Common myeloid progenitor, CD34-positive (primary cell): ENCODE data around the gene MACROD2.

Experiments
- CTCF ChIA-PET: fragments of 350-600 bp; sonication (Branson Sonifier 250); formaldehyde crosslinking; loops from one replicate; lab custom pipeline; 2021; ENCODE audit warnings: antibody characterized with exemption; lab: Charles Lee
- POLR2A ChIA-PET: fragments of 350-600 bp; sonication (Branson Sonifier 250); formaldehyde crosslinking; loops from one replicate; lab custom pipeline; 2021; ENCODE audit warnings: antibody characterized with exemption; lab: Charles Lee
- DNase-seq, 3 donors: peaks; one replicate each; pipeline versions ENCODE4 v3.0.0 to v3.0.0-alpha.2; 2013
- H3K27ac ChIP-seq, 2 experiments: 1 replicate in 1 of 2; 2 replicates in 1 of 2; pipeline ENCODE4 v1.7.0; 2013; ENCODE audit warnings: inconsistent platforms in 2 of 2, low read length in 2 of 2, mild to moderate bottlenecking in 2 of 2, low read depth in 1 of 2, moderate library complexity in 1 of 2; ENCODE audit not compliant: severe bottlenecking in 2 of 2, insufficient read depth in 1 of 2, poor library complexity in 1 of 2
- H3K27me3 ChIP-seq, 5 experiments: replicated peaks in 2 of 5; 1 replicate in 3 of 5; 2 replicates in 2 of 5; pipeline versions ENCODE4 v1.6.1 to v1.7.0; 2013; ENCODE audit warnings: low read length in 4 of 5, mild to moderate bottlenecking in 2 of 5, moderate library complexity in 2 of 5, inconsistent platforms in 1 of 5; ENCODE audit not compliant: insufficient read depth in 5 of 5, control insufficient read depth in 4 of 5
- H3K36me3 ChIP-seq, 4 experiments: 1 replicate in 2 of 4; 2 replicates in 2 of 4; pipeline versions ENCODE4 v1.6.1 to v1.7.0; 2013; ENCODE audit warnings: low read length in 3 of 4, control low read depth in 1 of 4, mild to moderate bottlenecking in 1 of 4; ENCODE audit not compliant: control insufficient read depth in 4 of 4, insufficient read depth in 4 of 4
- H3K4me1 ChIP-seq, 4 experiments: 1 replicate in 3 of 4; 2 replicates in 1 of 4; pipeline versions ENCODE4 v1.6.1 to v1.7.1; 2013; ENCODE audit warnings: low read length in 3 of 4, mild to moderate bottlenecking in 3 of 4, control low read depth in 1 of 4, inconsistent platforms in 1 of 4, moderate library complexity in 1 of 4; ENCODE audit not compliant: control insufficient read depth in 4 of 4, insufficient read depth in 4 of 4; ENCODE audit errors: control extremely low read depth in 1 of 4
- H3K4me3 ChIP-seq, 7 experiments: 1 replicate in 4 of 7; 2 replicates in 3 of 7; pipeline versions ENCODE4 v1.5.1 to v1.7.0; 2013; ENCODE audit warnings: mild to moderate bottlenecking in 7 of 7, low read length in 6 of 7, moderate library complexity in 6 of 7, inconsistent platforms in 2 of 7, low read depth in 2 of 7, control low read depth in 1 of 7; ENCODE audit not compliant: insufficient read depth in 4 of 7, control insufficient read depth in 1 of 7; ENCODE audit errors: extremely low read depth in 1 of 7
- H3K9me3 ChIP-seq, 5 experiments: 1 replicate in 4 of 5; 2 replicates in 1 of 5; pipeline versions ENCODE4 v1.6.1 to v1.7.1; 2013; ENCODE audit warnings: low read length in 4 of 5, mild to moderate bottlenecking in 2 of 5, inconsistent platforms in 1 of 5, low read depth in 1 of 5, moderate library complexity in 1 of 5; ENCODE audit not compliant: control insufficient read depth in 4 of 5, insufficient read depth in 2 of 5; ENCODE audit errors: control extremely low read depth in 1 of 5
- WGBS: methylation state at CpG from one replicate; pipeline ENCODE4 v1.1.5; 2013; ENCODE audit not compliant: insufficient coverage; 5-methylcytosine and 5-hydroxymethylcytosine counted together

The MACROD2 gene

DNA sequence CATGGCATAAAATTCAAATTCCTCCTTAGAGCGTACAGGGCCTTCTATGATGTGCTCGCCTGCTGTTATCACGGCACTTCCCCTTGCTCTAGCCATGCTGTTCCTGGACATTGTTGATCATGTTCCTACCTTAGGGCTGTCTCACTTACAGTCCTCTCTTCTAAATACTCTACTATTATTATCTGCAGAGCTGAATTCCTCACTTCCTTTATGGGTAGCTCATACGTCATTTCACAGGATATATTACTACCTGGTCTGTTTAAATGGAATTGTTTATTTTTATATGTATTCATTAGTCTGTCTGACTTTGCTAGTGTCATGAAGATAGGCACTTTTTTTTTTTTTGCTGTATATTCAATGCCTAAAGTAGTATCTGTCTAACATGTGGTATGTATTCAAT lies 436.8 kb downstream of the MACROD2 start:
- H3K4me3 ChIP-seq: no peak overlapping the region
- 100% methylated on average over 3 of the region's 4 CpGs for WGBS
- H3K27me3 ChIP-seq: peaks cover 0 to 2% (median 0%) of the 10 kb centered on the region in 5 experiments
- ChIA-PET CTCF (no interaction called here), POLR2A (no interaction called here)
- H3K9me3 ChIP-seq: no peaks in the 10 kb centered on the region
- H3K4me1 ChIP-seq: no peaks in the 10 kb centered on the region
- no peak for DNase-seq
- H3K27ac ChIP-seq: no peak overlapping the region
- no peaks in the 10 kb centered on the region for H3K36me3 ChIP-seq

- no peak for DNase-seq
- H3K27me3 ChIP-seq: peaks cover 0 to 2% (median 0%) of the 10 kb centered on the region in 5 experiments
- CTCF ChIA-PET: no interaction called here
- no peaks in the 10 kb centered on the region for H3K4me1 ChIP-seq
- H3K4me3 ChIP-seq: no peak overlapping the region
- no peak overlapping the region for H3K27ac ChIP-seq
- POLR2A ChIA-PET: no interaction called here
- no peaks in the 10 kb centered on the region for H3K9me3 ChIP-seq
- H3K36me3 ChIP-seq: no peaks in the 10 kb centered on the region
Observed at GRCh38 chr20:14432597-14432996, 437.3 kb downstream of the MACROD2 start.

DNA sequence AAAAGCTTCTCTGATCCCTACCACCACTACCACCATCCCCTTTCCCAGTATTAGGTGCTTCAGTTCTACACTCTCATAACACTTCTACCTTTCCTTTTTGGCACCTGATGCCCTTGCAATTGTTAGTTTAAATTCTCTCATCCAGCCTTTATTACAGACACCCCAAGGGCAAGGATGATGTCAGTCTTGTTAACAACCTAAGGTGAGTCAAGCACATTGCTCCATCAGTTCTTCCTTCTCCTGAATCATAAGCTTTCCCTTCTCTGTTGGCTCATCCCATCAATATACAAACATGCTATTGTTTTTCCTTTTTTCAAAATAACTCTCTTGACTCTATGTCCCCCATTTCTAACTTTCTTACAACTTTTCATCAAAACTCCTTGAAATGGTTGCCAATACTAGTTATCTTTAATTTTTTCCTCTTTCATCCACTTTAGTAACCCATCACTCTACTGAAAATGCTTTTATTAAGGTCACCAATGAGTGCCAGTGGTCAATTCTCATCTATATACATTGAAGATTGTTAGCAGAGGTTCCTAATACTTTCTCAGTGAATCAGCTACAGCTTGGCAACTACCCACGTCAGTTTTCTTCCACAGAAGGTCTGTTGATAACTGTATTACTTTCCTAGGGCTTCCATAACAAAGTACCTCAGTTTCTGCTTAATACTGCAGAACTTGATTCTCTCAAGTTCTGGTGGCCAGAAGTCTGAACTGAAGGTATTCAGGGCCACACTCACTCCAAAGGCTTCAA lies 439.2 kb downstream of the MACROD2 start:
- WGBS: 100% methylated on average over 1 of the region's 1 CpG
- peaks cover 0 to 2% (median 0%) of the 10 kb centered on the region in 5 experiments for H3K27me3 ChIP-seq
- DNase-seq: no peak
- no peaks in the 10 kb centered on the region for H3K4me1 ChIP-seq
- no peaks in the 10 kb centered on the region for H3K9me3 ChIP-seq
- no peak overlapping the region for H3K27ac ChIP-seq
- POLR2A ChIA-PET: no interaction called here
- H3K36me3 ChIP-seq: no peaks in the 10 kb centered on the region
- CTCF ChIA-PET: no interaction called here
- no peak overlapping the region for H3K4me3 ChIP-seq

- no peak overlapping the region for H3K4me3 ChIP-seq
- 74% methylated on average over 4 of the region's 4 CpGs for WGBS
- H3K4me1 ChIP-seq: no peaks in the 10 kb centered on the region
- POLR2A ChIA-PET: no interaction called here
- peak in 1 of 3 donors; percentile 0 for DNase-seq
- no peaks in the 10 kb centered on the region for H3K27me3 ChIP-seq
- H3K36me3 ChIP-seq: no peaks in the 10 kb centered on the region
- no peak overlapping the region for H3K27ac ChIP-seq
- CTCF ChIA-PET: no interaction called here
- no peaks in the 10 kb centered on the region for H3K9me3 ChIP-seq
Observed at GRCh38 chr20:14441201-14441600, 445.9 kb downstream of the MACROD2 start.

DNA sequence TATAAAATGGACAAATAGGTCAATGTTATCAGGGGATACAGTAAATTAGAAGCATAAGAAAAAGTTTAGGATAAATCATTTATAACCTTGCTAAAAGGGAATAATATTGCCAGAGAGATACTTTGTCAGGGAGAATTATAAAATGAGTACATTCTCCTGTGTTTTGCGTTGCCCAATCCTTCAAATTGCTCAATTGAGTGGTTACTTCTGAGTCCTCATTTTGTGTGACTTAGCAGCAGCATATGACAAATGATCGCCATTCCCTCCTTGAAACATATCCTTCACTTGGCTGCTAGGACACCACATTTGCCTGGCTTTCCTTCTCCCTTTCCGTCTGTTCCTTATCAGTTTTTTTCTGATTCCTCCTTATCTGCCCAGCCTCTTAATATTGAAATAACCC lies 448.8 kb downstream of the MACROD2 start:
- CTCF ChIA-PET: no interaction called here
- H3K27me3 ChIP-seq: no peaks in the 10 kb centered on the region
- no peak for DNase-seq
- H3K9me3 ChIP-seq: no peaks in the 10 kb centered on the region
- no peaks in the 10 kb centered on the region for H3K4me1 ChIP-seq
- no peak overlapping the region for H3K27ac ChIP-seq
- 92% methylated on average over 3 of the region's 3 CpGs for WGBS
- POLR2A ChIA-PET: no interaction called here
- H3K4me3 ChIP-seq: no peak overlapping the region
- no peaks in the 10 kb centered on the region for H3K36me3 ChIP-seq

GRCh38 chr20:14445310-14445709 lies 450.0 kb downstream of the MACROD2 start:
- no peak for DNase-seq

DNA sequence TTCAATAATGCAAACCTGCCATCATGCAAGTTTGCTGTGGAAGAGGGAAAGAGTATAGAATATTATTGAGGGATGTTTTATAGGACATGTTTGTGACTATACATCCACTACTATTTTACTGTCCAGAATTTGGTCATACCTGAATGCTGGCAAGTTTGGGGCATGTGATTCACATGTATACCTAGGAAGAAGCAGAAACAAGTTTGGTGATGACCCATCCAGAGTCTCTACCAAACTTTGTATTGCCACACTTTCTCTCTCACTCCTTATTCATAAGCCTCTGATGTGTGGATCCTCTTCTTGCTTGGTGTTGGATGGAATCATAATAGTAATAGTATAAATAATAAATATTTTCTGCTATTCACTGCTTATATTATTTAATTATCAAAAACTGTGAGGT lies 450.6 kb downstream of the MACROD2 start:
- no peak overlapping the region for H3K27ac ChIP-seq
- ChIA-PET POLR2A (no interaction called here), CTCF (no interaction called here)
- H3K4me1 ChIP-seq: no peaks in the 10 kb centered on the region
- no peaks in the 10 kb centered on the region for H3K27me3 ChIP-seq
- H3K4me3 ChIP-seq: no peak overlapping the region
- no peaks in the 10 kb centered on the region for H3K36me3 ChIP-seq
- no peaks in the 10 kb centered on the region for H3K9me3 ChIP-seq
- DNase-seq: no peak

More at GRCh38 chr20:14445310-14445709, 450.0 kb downstream of the MACROD2 start:
- H3K27me3 ChIP-seq: no peaks in the 10 kb centered on the region
- H3K9me3 ChIP-seq: no peaks in the 10 kb centered on the region
- H3K4me3 ChIP-seq: no peak overlapping the region
- POLR2A ChIA-PET: no interaction called here
- no peaks in the 10 kb centered on the region for H3K4me1 ChIP-seq
- CTCF ChIA-PET: no interaction called here
- no peak overlapping the region for H3K27ac ChIP-seq
- no peaks in the 10 kb centered on the region for H3K36me3 ChIP-seq
